Measurements from ENCODE around the gene ATP2A3. TPM values are rescaled to one million over a fixed set of nuclear protein-coding genes. Genes with fewer than 3 reads are reported as not detected.
A peak's percentile ranks its signal among the peaks of the same experiment; 100 is the strongest.

Gene ATP2A3
- total and polyA plus RNA-seq, 8 donors = 17.8 to 67.7 (median 42.3) TPM

DNA sequence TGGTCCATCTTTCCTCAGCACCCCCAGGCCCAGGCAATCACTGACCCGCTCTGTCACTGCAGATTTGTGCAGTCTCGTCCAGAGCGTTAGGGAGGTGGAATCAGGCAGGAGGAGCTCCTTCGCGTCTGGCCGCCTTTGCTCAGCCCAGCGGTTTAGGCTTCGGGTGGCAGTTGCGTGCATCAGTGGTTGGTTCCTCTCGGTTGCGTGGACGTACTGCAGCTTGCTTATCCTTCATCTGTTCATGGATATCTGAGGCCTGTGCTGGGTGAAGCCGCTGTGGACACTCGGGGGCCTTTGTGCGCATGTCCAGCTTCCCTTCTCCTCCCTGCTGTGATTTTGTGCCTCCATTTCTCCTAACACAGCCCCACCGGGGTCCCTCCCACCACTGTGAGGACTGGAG is 43.2 kb downstream of the ATP2A3 start:
- intact Hi-C loops (cut with DNase I) = no loop called here
- H3K36me3 ChIP-seq = no peaks in the 10 kb centered on the region
- H3K27me3 ChIP-seq = no peaks in the 10 kb centered on the region
- DNase-seq (no peak), FAIRE-seq (no peak), ATAC-seq (peak in 1 of 4 donors; percentile 4)
- WGBS, 2 donors = 91 to 93% methylated on average over 16 of the region's 16 CpGs
- no peaks in the 10 kb centered on the region for H3K9me3 ChIP-seq
- TF ChIP-seq, protein P1, sequence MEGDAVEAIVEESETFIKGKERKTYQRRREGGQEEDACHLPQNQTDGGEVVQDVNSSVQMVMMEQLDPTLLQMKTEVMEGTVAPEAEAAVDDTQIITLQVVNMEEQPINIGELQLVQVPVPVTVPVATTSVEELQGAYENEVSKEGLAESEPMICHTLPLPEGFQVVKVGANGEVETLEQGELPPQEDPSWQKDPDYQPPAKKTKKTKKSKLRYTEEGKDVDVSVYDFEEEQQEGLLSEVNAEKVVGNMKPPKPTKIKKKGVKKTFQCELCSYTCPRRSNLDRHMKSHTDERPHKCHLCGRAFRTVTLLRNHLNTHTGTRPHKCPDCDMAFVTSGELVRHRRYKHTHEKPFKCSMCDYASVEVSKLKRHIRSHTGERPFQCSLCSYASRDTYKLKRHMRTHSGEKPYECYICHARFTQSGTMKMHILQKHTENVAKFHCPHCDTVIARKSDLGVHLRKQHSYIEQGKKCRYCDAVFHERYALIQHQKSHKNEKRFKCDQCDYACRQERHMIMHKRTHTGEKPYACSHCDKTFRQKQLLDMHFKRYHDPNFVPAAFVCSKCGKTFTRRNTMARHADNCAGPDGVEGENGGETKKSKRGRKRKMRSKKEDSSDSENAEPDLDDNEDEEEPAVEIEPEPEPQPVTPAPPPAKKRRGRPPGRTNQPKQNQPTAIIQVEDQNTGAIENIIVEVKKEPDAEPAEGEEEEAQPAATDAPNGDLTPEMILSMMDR (IDR thresholded peaks at IDR 0.05) = no peak
- H3K27ac ChIP-seq = no peak overlapping the region
- H3K4me3 ChIP-seq = no peak overlapping the region
- peaks cover 0 to 3% (median 0%) of the 10 kb centered on the region in 3 donors for H3K4me1 ChIP-seq

DNA sequence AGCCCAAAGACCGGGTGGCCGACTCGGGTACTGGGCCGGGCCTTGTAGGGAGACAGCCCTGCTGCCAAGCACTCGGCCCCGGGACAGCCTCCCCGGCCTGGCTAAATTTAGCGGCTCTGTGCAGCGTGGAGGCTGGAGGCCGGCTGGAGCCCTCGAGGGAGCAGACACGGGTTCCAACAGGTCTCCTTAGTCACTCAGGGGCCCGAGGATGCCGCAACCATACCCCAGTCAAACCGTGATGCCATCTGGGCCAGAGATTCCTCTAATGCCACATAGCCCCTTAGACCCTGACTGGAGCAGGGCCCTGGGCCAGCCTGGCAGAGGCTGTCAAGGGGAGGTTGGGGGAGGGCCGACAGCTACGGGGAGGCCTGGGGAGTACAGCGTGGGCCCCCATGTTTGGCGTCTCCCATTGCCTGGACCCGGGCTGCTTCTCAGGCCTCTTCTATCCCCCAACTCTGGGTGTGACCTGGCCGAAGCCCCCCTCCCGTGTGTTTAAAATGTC is 45.1 kb downstream of the ATP2A3 start:
- Histone ChIP-seq H3K9me3 (no peaks in the 10 kb centered on the region), H3K36me3 (no peaks in the 10 kb centered on the region), H3K4me3 (no peak overlapping the region), H3K27me3 (no peaks in the 10 kb centered on the region), H3K4me1 (peaks cover 0 to 3% (median 0%) of the 10 kb centered on the region in 3 donors), H3K27ac (no peak overlapping the region)
- ATAC-seq (no peak), FAIRE-seq (no peak), DNase-seq (peak in 2 of 6 donors; percentile 42 to 72)
- TF ChIP-seq, protein P1 (IDR thresholded peaks at IDR 0.05) = no peak
- intact Hi-C loops (cut with DNase I) = loop anchor here in 2 of 3 donors (5.0 to 10.0 kb wide), 2 partner anchors 156 to 158 kb away; no protein-coding TSS in a partner anchor
- WGBS, 2 donors = 92 to 96% methylated on average over 22 of the region's 22 CpGs

DNA sequence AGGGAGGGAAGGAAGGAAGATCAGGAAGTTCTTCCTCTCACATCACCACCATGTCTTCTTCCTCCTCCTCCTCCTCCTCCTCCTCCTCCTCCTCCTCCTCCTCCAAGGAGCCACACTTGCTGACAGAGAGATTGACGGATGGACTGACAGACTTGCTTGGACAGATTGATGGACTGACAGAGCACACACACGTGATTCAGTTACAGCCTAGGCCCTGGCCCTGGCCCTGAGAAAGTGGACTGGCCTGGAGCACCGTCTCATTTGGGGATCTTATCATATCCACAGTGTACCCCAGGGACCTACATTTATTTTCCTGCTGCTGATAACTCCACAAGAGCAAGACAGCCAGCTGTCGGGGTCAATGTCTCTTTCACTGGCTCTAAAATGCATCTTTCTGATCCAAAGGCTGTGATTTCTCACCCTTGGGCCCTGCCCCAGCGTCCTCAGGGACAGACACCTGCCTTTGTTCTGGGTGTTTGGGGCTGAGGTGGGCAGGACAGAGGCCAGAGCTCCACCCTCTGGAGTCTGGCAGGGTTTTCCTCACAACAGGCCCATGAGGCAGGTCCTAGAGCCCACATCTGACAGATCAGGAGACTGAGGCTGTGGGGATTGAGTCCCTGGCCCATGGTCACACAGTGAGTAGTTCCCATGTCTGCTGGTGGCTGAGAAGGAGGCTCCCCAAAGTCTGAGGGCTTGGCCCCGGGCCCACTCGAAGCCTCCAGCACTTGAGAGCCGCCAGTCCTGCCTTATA is 45.7 kb downstream of the ATP2A3 start:
- TF ChIP-seq, protein P1 (IDR thresholded peaks at IDR 0.05) = no peak
- WGBS, 2 donors = 72 to 85% methylated on average over 8 of the region's 8 CpGs
- ATAC-seq (no peak), FAIRE-seq (no peak), DNase-seq (no peak)
- intact Hi-C loops (cut with DNase I) = loop anchor here in 2 of 3 donors (5.0 to 10.0 kb wide), 2 partner anchors 156 to 159 kb away; no protein-coding TSS in a partner anchor
- no peaks in the 10 kb centered on the region for H3K27me3 ChIP-seq
- H3K4me3 ChIP-seq = no peak overlapping the region
- H3K4me1 ChIP-seq = peaks cover 0 to 3% (median 0%) of the 10 kb centered on the region in 3 donors
- H3K9me3 ChIP-seq = no peaks in the 10 kb centered on the region
- no peak overlapping the region for H3K27ac ChIP-seq
- no peaks in the 10 kb centered on the region for H3K36me3 ChIP-seq

DNA sequence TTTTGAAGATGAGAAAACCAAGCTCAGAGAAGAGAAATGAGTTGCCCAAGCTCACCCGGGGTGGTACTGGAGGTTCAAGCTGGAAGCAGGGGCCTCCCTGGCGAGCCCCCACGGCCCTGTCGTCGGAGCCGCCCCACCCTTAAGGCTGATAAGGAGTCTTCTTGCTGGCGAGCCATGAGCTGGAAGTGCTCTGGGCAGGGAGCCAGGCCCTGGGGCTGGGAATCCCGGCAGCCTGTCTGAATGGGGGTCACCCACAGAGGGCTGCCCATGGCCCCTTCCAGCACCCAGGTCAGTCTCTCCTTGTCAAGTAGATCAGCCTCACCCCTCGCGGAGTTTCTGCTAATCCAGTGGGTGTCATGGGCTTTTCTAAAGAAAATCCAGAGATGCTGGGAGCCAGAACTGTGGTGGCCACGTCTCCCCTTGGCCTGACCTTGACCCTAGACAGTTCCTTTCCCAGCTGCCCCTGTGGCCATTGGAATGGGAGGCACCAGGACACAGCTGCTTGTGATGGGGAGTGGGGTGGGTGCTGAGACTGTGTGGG is 46.8 kb downstream of the ATP2A3 start:
- no peak for FAIRE-seq
- ATAC-seq = peak in 2 of 4 donors; percentile 3 to 5
- no peak overlapping the region for H3K27ac ChIP-seq
- WGBS, 2 donors = 25 to 26% methylated on average over 11 of the region's 11 CpGs
- peaks cover 0 to 3% (median 0%) of the 10 kb centered on the region in 3 donors for H3K4me1 ChIP-seq
- intact Hi-C loops (cut with DNase I) = loop anchor here in 2 of 3 donors (5.0 to 10.0 kb wide), 2 partner anchors 157 to 160 kb away; no protein-coding TSS in a partner anchor
- no peaks in the 10 kb centered on the region for H3K9me3 ChIP-seq
- TF ChIP-seq, protein P1 (IDR thresholded peaks at IDR 0.05) = no peak
- no peaks in the 10 kb centered on the region for H3K36me3 ChIP-seq
- H3K4me3 ChIP-seq = no peak overlapping the region
- H3K27me3 ChIP-seq = no peaks in the 10 kb centered on the region
- DNase-seq = peak in 3 of 6 donors; percentile 56 to 80 (median 75)
